HG02973 (cell line): ENCODE data around the gene CCDC61.
A peak's percentile ranks its signal among the peaks of the same experiment; 100 is the strongest.

Experiments used
- ATAC-seq: cut with Tn5 transposase; IDR thresholded peaks from one replicate; pipeline ENCODE4 v1.9.1; 2021; ENCODE audit warnings: moderate library complexity; ENCODE audit not compliant: unreplicated experiment

CCDC61 gene

DNA sequence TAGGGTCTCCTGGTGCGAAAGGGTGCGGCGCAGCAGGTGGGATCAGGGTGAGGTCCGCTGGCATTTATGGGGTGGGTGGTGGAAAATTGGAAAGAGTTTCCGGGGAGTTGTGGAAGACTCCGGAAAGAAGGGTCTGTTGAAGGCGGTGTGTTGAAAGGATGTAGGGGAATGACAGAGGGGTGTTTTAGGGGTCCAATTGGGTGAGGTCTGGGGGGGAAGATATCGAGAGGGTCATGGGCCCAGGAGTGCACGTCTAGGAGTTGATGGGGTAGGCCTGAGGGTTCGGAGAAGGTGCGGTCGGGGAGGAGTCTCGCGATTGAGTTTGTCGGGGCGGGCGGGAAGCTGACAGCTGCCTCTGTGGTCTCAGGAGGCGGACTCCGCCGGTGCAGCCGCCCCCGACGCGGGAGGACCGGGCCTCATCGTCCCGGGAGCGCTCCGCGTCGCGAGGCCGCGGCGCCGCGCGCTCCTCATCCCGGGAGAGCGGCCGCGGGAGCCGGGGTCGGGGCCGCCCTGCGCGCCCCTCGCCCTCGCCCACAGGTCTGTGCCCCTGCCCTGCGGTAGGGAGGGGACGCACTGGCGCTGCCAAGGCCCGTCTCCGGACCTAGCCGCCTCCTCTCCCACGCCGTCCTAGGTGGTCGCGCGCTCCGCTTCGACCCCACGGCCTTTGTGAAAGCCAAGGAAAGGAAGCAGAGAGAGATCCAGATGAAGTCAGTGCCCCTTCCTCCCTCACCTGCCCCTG, 20.6 kb downstream of the CCDC61 start:
- ATAC-seq = peak; percentile 10

- ATAC-seq = peak; percentile 42
Measured at GRCh38 chr19:46016426-46017094, 21.3 kb downstream of the CCDC61 start.

- no peak for ATAC-seq
Measured at GRCh38 chr19:46017095-46017429, 21.8 kb downstream of the CCDC61 start.

- no peak for ATAC-seq
Measured at GRCh38 chr19:46017874-46018675, 22.8 kb downstream of the CCDC61 start.

- no peak for ATAC-seq
Measured at GRCh38 chr19:46018729-46019251, 23.5 kb downstream of the CCDC61 start.

GRCh38 chr19:46019270-46019669, 24.0 kb downstream of the CCDC61 start:
- no peak for ATAC-seq

GRCh38 chr19:46020819-46021125, 25.5 kb downstream of the CCDC61 start:
- ATAC-seq = no peak

GRCh38 chr19:46021531-46022041, 26.3 kb downstream of the CCDC61 start:
- ATAC-seq = no peak

DNA sequence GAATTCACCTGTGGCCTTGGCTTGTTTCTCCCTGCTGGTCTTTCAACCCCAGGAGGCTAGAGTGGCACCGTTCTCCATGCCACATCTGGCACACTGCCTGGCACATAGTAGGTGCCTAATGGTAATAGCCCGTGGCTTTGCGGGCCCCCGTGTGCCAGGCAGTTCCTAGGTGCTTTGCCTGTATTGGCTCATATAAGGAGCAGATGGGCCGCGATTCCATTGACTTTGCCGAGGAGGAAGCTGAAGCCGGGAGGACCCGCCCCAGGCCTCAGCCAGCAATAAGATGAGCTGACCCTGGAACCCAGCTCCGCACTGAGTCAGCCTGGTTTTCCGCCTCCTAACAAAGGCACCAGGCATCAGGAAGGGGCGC, 26.8 kb downstream of the CCDC61 start:
- no peak for ATAC-seq

GRCh38 chr19:46022431-46023310, 27.4 kb downstream of the CCDC61 start, which contains the start of gene PGLYRP1:
Gene PGLYRP1 (minus strand): TSS chr19:46023053. CDS start chr19:46023021, 32 bp downstream.
- ATAC-seq = no peak

DNA sequence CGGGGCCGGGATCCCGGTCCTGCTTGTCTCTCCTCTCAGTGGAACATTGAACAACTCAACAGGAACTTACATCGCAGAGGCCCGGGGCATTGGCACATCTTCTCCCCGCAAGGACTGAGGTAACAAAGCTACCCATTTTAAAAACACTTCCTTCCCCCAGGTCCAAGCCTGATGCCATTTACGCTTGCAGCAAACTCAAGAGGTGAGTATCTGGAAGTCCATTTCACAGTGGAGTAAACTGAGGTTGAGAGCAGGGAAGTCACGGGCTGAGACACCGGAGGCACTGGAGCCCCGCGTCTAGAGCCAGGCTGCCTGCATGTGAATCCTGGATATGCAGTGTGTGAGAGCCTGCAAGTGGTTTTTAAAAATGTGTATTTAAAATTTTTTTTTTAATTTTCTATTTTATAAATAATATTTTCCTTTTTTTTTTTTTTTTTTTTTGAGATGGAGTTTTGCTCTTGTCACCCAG, 28.1 kb downstream of the CCDC61 start:
- no peak for ATAC-seq

DNA sequence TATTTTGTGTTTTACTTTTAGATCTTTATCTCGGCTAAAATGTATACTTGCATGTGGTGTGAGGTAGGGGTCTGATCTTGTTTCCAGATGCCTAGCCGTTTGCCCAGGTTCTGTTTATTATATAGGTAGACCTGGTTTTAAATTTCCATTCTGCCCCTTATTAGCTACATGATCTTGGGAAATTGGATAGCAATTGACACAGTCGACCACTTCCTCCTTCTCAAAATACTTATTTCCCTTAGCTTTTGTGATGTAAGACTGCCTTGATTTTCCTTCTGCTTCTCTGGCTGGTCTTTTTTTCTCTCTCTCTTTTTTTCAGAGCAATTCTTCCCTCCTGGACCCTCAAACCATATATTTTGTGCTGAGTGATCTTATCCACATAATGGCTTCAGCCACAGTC, 30.6 kb downstream of the CCDC61 start:
- ATAC-seq = no peak

GRCh38 chr19:46030812-46031550, 35.7 kb downstream of the CCDC61 start:
- no peak for ATAC-seq

- ATAC-seq = no peak
Measured at GRCh38 chr19:46031781-46032596, 36.7 kb downstream of the CCDC61 start.

GRCh38 chr19:46032597-46033025, 37.3 kb downstream of the CCDC61 start:
- ATAC-seq = no peak

DNA sequence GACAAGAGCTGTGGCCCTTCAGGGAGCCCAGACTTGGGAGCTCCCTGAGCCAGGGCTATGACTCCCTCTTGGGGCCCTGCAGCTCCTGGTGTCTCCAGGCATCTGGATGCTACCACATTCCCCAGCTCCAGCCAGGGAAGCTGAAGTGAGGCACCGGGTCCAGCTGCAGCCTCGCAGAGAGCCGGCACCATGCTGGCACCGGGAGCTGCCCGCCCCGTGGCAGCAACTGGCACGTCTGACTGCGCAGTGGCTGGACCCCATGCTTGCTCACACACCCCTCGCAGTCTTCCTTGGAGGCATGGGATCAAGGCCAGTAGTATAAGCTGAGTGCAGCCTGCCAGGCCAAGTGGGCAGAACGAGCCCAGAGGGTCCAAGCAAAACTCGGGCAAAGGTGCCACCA, 38.1 kb downstream of the CCDC61 start:
- ATAC-seq = no peak

- ATAC-seq = no peak
Measured at GRCh38 chr19:46035546-46035945, 40.3 kb downstream of the CCDC61 start.

DNA sequence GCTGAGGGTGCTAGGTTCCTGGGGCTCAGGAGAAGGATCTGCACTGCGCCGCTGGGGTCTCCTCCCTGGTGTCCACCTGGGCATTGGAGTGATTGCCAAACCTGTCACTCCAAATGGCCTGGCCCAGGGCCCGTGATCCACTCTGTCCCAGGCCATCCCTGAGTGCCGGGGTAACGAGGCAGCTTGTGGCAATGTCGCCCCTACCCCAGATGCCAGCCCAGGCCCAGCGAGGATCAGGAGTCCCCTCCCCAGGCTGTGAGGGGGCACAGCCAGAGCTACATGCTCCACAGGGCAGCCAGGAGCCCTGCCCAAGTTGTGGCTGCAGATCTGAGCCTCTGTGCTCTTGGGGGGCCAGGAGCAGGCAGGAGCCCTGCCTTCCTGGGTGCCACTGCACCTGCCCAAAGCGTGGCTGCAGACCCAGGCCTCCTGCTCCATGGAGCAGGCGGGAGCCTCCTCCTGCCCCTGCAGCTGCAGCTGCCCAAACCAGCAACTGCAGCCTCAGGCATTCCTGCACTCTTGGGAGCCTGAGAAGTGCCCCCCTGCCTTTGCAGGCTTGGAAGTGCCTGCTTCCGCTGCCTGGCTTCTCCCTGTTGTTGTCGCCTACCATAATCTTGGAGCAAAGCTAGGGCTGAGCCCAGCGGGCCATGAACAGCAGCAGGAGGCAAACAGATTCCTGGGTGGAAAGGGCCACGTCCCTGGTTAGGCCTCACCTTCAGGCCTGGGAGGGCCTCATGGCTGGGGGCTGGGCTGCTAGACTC, 40.9 kb downstream of the CCDC61 start:
- no peak for ATAC-seq
